Mammary epithelial cell (primary cell): ENCODE measurements around the gene PLAAT4.
A peak's percentile ranks its signal among the peaks of the same experiment; 100 is the strongest.

Source experiments
- CTCF ChIP-seq, 2 donors: IDR thresholded peaks in 1 of 2; conservative IDR thresholded peaks in 1 of 2; 2 replicates each; pipeline ENCODE4 v1.5.1; 2011 to 2012; ENCODE audit warnings: inconsistent platforms in 2 of 2, low read length in 2 of 2, mild to moderate bottlenecking in 2 of 2, control low read depth in 1 of 2, low read depth in 1 of 2; ENCODE audit not compliant: insufficient read depth in 1 of 2; ENCODE audit errors: extremely low read depth in 1 of 2
- EZH2 ChIP-seq: IDR thresholded peaks from 2 replicates; pipeline ENCODE4 v1.6.1; 2012; ENCODE audit warnings: low read length, inconsistent platforms, borderline replicate concordance

- no peak for TF ChIP-seq EZH2
- peak in 1 of 2 donors; percentile 12 for TF ChIP-seq CTCF (conservative IDR thresholded peaks at IDR 0.05 in 1 of 2, IDR thresholded peaks at IDR 0.05 in 1 of 2; ENCODE audit: extremely low read depth in 1 of 2, insufficient read depth in 1 of 2, low read depth in 1 of 2, low read length in 2 of 2)
These were observed 28.3 kb downstream of the PLAAT4 start for GRCh38 chr11:63564784-63565350.
